SIG-M5 treated with dmso at 0.1 percent for 504 hours (cell line): ENCODE data around the gene COL9A2.

Experiments
- DNase-seq: peaks from one replicate; lab custom pipeline; 2025; ENCODE audit not compliant: unreplicated experiment; lab: John Stamatoyannopoulos, UW

Gene COL9A2

GRCh38 chr1:40265298-40265697 is 51.8 kb downstream of the COL9A2 start:
- DNase-seq: no peak

- DNase-seq: no peak
Measured at GRCh38 chr1:40264354-40264781, 52.7 kb downstream of the COL9A2 start.

GRCh38 chr1:40258445-40258769 is 58.7 kb downstream of the COL9A2 start:
- no peak for DNase-seq

- peak; percentile 97 for DNase-seq
Measured at GRCh38 chr1:40257688-40258444, 59.2 kb downstream of the COL9A2 start, which contains the start of gene ZMPSTE24. Gene ZMPSTE24 (plus strand): TSS chr1:40258236. CDS start chr1:40258272, 36 bp downstream.

- DNase-seq: peak; percentile 48
Measured at GRCh38 chr1:40257313-40257687, 59.8 kb downstream of the COL9A2 start.

DNA sequence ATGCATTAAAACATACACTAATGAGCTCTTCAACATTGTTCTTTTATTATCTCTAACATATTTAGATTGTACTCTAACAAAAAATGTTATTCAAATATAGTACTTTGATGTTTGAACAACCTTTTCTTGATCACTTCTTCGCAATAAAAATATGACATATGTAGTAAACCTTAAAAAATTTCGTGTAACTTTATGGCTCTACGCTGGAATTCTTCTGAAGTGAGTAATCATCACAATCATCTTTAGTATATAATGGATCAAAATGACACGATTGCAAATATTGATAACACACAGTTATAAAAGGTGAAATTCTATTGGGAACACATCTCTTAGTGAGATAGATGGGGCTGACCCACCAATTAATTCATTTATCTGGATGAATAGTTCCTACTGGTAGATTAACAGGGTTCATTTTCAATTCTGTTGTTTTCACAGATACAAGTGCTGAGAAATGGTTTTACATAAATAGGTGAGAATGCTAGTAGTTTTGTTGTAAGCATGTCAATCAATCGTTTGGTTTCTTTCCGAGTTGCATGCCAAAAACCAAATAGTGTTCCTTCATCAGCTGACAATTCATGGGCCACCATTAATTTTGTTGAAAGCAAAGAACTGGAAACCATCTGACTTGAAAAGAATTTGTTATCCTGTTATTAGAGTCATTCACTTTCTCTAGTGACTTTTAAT is 60.5 kb downstream of the COL9A2 start:
- DNase-seq: no peak

GRCh38 chr1:40255231-40255630 is 61.9 kb downstream of the COL9A2 start:
- no peak for DNase-seq

DNA sequence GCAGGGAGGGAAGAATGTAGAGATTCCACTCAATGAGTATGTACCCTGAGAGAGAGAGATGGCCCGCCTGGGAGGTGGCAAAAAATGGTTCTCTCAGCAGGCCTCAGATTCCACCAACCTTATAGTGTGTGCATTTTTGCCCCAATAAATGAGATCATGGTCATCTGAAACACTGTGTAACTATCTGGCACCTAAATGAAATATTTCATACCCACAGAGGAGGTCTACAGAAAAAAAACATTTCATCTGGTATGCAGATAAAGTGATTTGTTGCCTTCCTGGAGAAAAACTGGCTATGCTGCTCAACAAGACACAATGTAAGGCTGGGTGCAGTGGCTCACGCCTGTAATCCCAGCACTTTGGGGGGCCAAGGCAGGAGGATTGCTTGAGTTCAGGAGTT is 64.5 kb downstream of the COL9A2 start:
- DNase-seq: no peak

DNA sequence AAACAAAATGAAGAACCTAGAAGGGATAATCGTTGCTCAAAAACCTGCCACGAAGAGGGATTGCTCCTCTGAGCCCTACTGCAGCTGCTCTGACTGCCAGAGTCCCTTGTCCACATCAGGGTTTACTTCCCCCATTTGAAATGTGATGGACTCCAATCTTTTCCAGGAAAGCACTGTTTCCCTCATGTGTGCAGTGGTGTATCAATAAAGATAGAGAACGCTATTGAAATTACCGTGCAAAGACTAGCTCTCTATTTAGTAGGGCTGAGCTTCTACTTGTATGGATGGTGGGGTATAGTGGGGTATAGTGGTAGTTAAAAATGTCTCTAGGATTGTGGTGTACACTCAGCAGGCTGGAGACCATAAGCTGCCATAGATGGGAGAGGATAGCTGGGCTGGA is 65.6 kb downstream of the COL9A2 start:
- no peak for DNase-seq
